Measurements from ENCODE around the gene RRBP1. TPM values are rescaled to one million over a fixed set of nuclear protein-coding genes. Genes with fewer than 3 reads are reported as not detected.

Gene RRBP1
- total RNA-seq, 2 experiments from 2014 or later = 26.4 to 27.2 TPM

- no peaks in the 10 kb centered on the region for H3K27me3 Mint-ChIP-seq
- H3K4me1 Mint-ChIP-seq (ENCODE audit: low read depth) = no peaks in the 10 kb centered on the region
- no peaks in the 10 kb centered on the region for H3K9me3 Mint-ChIP-seq
- H3K4me1 ChIP-seq (ENCODE audit: insufficient read depth, low read length) = no peaks in the 10 kb centered on the region
- no peak for TF ChIP-seq CTCF (IDR thresholded peaks at IDR 0.05)
- H3K27me3 ChIP-seq (ENCODE audit: control insufficient read depth in 1 of 2, insufficient read depth in 2 of 2, low read length in 2 of 2) = no peaks in the 10 kb centered on the region
- H3K36me3 ChIP-seq (ENCODE audit: insufficient read depth, low read length) = peaks cover 43% of the 10 kb centered on the region
- H3K9me3 ChIP-seq (ENCODE audit: control insufficient read depth in 1 of 2, insufficient read depth in 1 of 2, low read length in 2 of 2) = no peaks in the 10 kb centered on the region
- no peak overlapping the region for H3K4me3 Mint-ChIP-seq
- peaks cover 26% of the 10 kb centered on the region for H3K36me3 Mint-ChIP-seq (ENCODE audit: low read depth)
- no peak overlapping the region for H3K27ac ChIP-seq (ENCODE audit: low read depth in 1 of 2, low read length in 2 of 2)
- ATAC-seq (ENCODE audit: poor library complexity) (no peak), DNase-seq (no peak)
- CTCF ChIA-PET = no interaction called here
- no peak overlapping the region for H3K27ac Mint-ChIP-seq
- POLR2A ChIA-PET = no interaction called here
- no peak overlapping the region for H3K4me3 ChIP-seq (ENCODE audit: low read length)
- intact Hi-C loops (cut with DNase I, micrococcal nuclease) = no loop called here
Observed at GRCh38 chr20:17638835-17639407, 43.1 kb downstream of the RRBP1 start.

GRCh38 chr20:17637985-17638640 is 43.9 kb downstream of the RRBP1 start:
- Histone ChIP-seq H3K4me1 (ENCODE audit: insufficient read depth, low read length) (no peaks in the 10 kb centered on the region), H3K27ac (ENCODE audit: low read depth in 1 of 2, low read length in 2 of 2) (no peak overlapping the region), H3K36me3 (ENCODE audit: insufficient read depth, low read length) (peaks cover 49% of the 10 kb centered on the region), H3K4me3 (ENCODE audit: low read length) (no peak overlapping the region), H3K27me3 (ENCODE audit: control insufficient read depth in 1 of 2, insufficient read depth in 2 of 2, low read length in 2 of 2) (no peaks in the 10 kb centered on the region), H3K9me3 (ENCODE audit: control insufficient read depth in 1 of 2, insufficient read depth in 1 of 2, low read length in 2 of 2) (no peaks in the 10 kb centered on the region)
- no peak for TF ChIP-seq CTCF (IDR thresholded peaks at IDR 0.05)
- no peak overlapping the region for H3K4me3 Mint-ChIP-seq
- no peaks in the 10 kb centered on the region for H3K4me1 Mint-ChIP-seq (ENCODE audit: low read depth)
- H3K27me3 Mint-ChIP-seq = no peaks in the 10 kb centered on the region
- peaks cover 32% of the 10 kb centered on the region for H3K36me3 Mint-ChIP-seq (ENCODE audit: low read depth)
- ATAC-seq (ENCODE audit: poor library complexity) = no peak
- ChIA-PET CTCF (no interaction called here), POLR2A (no interaction called here)
- no peak for DNase-seq
- intact Hi-C loops (cut with DNase I, micrococcal nuclease) = no loop called here
- no peak overlapping the region for H3K27ac Mint-ChIP-seq
- no peaks in the 10 kb centered on the region for H3K9me3 Mint-ChIP-seq

- H3K9me3 Mint-ChIP-seq = no peaks in the 10 kb centered on the region
- H3K4me3 Mint-ChIP-seq = no peak overlapping the region
- peaks cover 56% of the 10 kb centered on the region for H3K36me3 ChIP-seq (ENCODE audit: insufficient read depth, low read length)
- ATAC-seq (ENCODE audit: poor library complexity) (no peak), DNase-seq (no peak)
- no peaks in the 10 kb centered on the region for H3K27me3 Mint-ChIP-seq
- CTCF ChIA-PET = no interaction called here
- no peak overlapping the region for H3K4me3 ChIP-seq (ENCODE audit: low read length)
- POLR2A ChIA-PET = no interaction called here
- H3K27ac Mint-ChIP-seq = no peak overlapping the region
- H3K9me3 ChIP-seq (ENCODE audit: control insufficient read depth in 1 of 2, insufficient read depth in 1 of 2, low read length in 2 of 2) = no peaks in the 10 kb centered on the region
- H3K36me3 Mint-ChIP-seq (ENCODE audit: low read depth) = peaks cover 35% of the 10 kb centered on the region
- no peaks in the 10 kb centered on the region for H3K27me3 ChIP-seq (ENCODE audit: control insufficient read depth in 1 of 2, insufficient read depth in 2 of 2, low read length in 2 of 2)
- H3K4me1 ChIP-seq (ENCODE audit: insufficient read depth, low read length) = no peaks in the 10 kb centered on the region
- TF ChIP-seq CTCF (IDR thresholded peaks at IDR 0.05) = no peak
- H3K4me1 Mint-ChIP-seq (ENCODE audit: low read depth) = no peaks in the 10 kb centered on the region
- intact Hi-C loops (cut with DNase I, micrococcal nuclease) = no loop called here
- H3K27ac ChIP-seq (ENCODE audit: low read depth in 1 of 2, low read length in 2 of 2) = no peak overlapping the region
Observed at GRCh38 chr20:17637413-17637780, 44.6 kb downstream of the RRBP1 start.
